ENCODE data around the gene SOX1. TPM values are rescaled to one million over a fixed set of nuclear protein-coding genes. Genes with fewer than 3 reads are reported as not detected.

Gene SOX1
- total RNA-seq, 1 donor from 2014 or later: 3.3 TPM

- Histone ChIP-seq H3K4me2 (peak overlapping the region; percentile 90), H3F3A (ENCODE audit: low read depth) (peaks cover 59% of the 10 kb centered on the region), H3K4me1 (peaks cover 62% of the 10 kb centered on the region), H3K9me3 (ENCODE audit: low read depth) (no peaks in the 10 kb centered on the region), H3K9ac (no peak overlapping the region), H3K79me2 (ENCODE audit: low read depth) (peaks cover 9% of the 10 kb centered on the region), H2AFZ (replicated peaks) (no peak overlapping the region), H3K27me3 (peaks cover 90% of the 10 kb centered on the region), H4K20me1 (ENCODE audit: low read depth) (peaks cover 36% of the 10 kb centered on the region), H3K36me3 (no peaks in the 10 kb centered on the region), H3K4me3 (peak overlapping the region; percentile 61), H3K27ac (peak overlapping the region; percentile 90)
- Mint-ChIP-seq H3K4me3 (peak overlapping the region; percentile 87), H3K9me3 (no peaks in the 10 kb centered on the region), H3K27me3 (ENCODE audit: insufficient read depth, low read depth) (peaks cover 31% of the 10 kb centered on the region), H3K27ac (peak overlapping the region; percentile 99), H3K36me3 (peaks cover 14% of the 10 kb centered on the region), H3K4me1 (peaks cover 61% of the 10 kb centered on the region)
- TF ChIP-seq EZH2phosphoT487 (IDR thresholded peaks at IDR 0.05) (no peak), EZH2 (IDR thresholded peaks at IDR 0.05) (peak; percentile 64)
- peak; percentile 95 for DNase-seq (ENCODE audit: low spot score)
Measured at GRCh38 chr13:112073245-112074138, 6.5 kb downstream of the SOX1 start.

GRCh38 chr13:112074139-112074865, 7.4 kb downstream of the SOX1 start:
- no peaks in the 10 kb centered on the region for H3K9me3 ChIP-seq (ENCODE audit: low read depth)
- H3K36me3 ChIP-seq: no peaks in the 10 kb centered on the region
- H3K36me3 Mint-ChIP-seq: peaks cover 9% of the 10 kb centered on the region
- H3K27ac Mint-ChIP-seq: peak overlapping the region; percentile 99
- peaks cover 30% of the 10 kb centered on the region for H3K27me3 Mint-ChIP-seq (ENCODE audit: insufficient read depth, low read depth)
- peak; percentile 34 for DNase-seq (ENCODE audit: low spot score)
- no peak overlapping the region for H3K9ac ChIP-seq
- H3K27me3 ChIP-seq: peaks cover 86% of the 10 kb centered on the region
- H3K4me1 ChIP-seq: peaks cover 61% of the 10 kb centered on the region
- peaks cover 59% of the 10 kb centered on the region for H3F3A ChIP-seq (ENCODE audit: low read depth)
- peaks cover 28% of the 10 kb centered on the region for H4K20me1 ChIP-seq (ENCODE audit: low read depth)
- peak overlapping the region; percentile 87 for H3K4me3 Mint-ChIP-seq
- H3K4me3 ChIP-seq: peak overlapping the region; percentile 61
- no peaks in the 10 kb centered on the region for H3K9me3 Mint-ChIP-seq
- peak overlapping the region; percentile 24 for H3K27ac ChIP-seq
- peaks cover 61% of the 10 kb centered on the region for H3K4me1 Mint-ChIP-seq
- no peak overlapping the region for H2AFZ ChIP-seq (replicated peaks)
- peaks cover 3% of the 10 kb centered on the region for H3K79me2 ChIP-seq (ENCODE audit: low read depth)
- no peak for TF ChIP-seq EZH2 (IDR thresholded peaks at IDR 0.05)
- TF ChIP-seq EZH2phosphoT487 (IDR thresholded peaks at IDR 0.05): peak; percentile 45
- TF ChIP-seq CTCF (IDR thresholded peaks at IDR 0.05): peak; percentile 38
- H3K4me2 ChIP-seq: peak overlapping the region; percentile 90

GRCh38 chr13:112077729-112078128, 10.8 kb downstream of the SOX1 start:
- Histone ChIP-seq H3K79me2 (ENCODE audit: low read depth) (no peaks in the 10 kb centered on the region), H3F3A (ENCODE audit: low read depth) (peaks cover 48% of the 10 kb centered on the region), H3K27ac (no peak overlapping the region), H3K4me1 (peaks cover 38% of the 10 kb centered on the region), H3K36me3 (no peaks in the 10 kb centered on the region), H3K27me3 (peaks cover 54% of the 10 kb centered on the region), H2AFZ (replicated peaks) (peak overlapping the region; percentile 75), H3K4me3 (peak overlapping the region; percentile 14), H4K20me1 (ENCODE audit: low read depth) (no peaks in the 10 kb centered on the region), H3K9ac (no peak overlapping the region), H3K4me2 (peak overlapping the region; percentile 69), H3K9me3 (ENCODE audit: low read depth) (no peaks in the 10 kb centered on the region)
- Mint-ChIP-seq H3K4me3 (peak overlapping the region; percentile 54), H3K27ac (no peak overlapping the region), H3K27me3 (ENCODE audit: insufficient read depth, low read depth) (peaks cover 20% of the 10 kb centered on the region), H3K4me1 (peaks cover 48% of the 10 kb centered on the region), H3K9me3 (peaks cover 3% of the 10 kb centered on the region), H3K36me3 (peaks cover 2% of the 10 kb centered on the region)
- TF ChIP-seq EZH2 (IDR thresholded peaks at IDR 0.05) (no peak), CTCF (IDR thresholded peaks at IDR 0.05) (no peak), EZH2phosphoT487 (IDR thresholded peaks at IDR 0.05) (no peak)
- peak; percentile 50 for DNase-seq (ENCODE audit: low spot score)
